Liver (tissue), 9 donors: ENCODE results near the gene NUP107. TPM values are rescaled to one million over a fixed set of nuclear protein-coding genes. Genes with fewer than 3 reads are reported as not detected.
"Not testable (repeated sequence)": the region's sequence is repeated elsewhere in the genome, so short reads cannot be mapped to it uniquely, and the experiment has no call there.

Experiments used
- DNase-seq: peaks from one replicate; pipeline ENCODE4 v3.0.0-alpha.2; 2017; ENCODE audit warnings: low spot score
- H3K27ac ChIP-seq, 2 donors: one replicate each; pipeline ENCODE4 v1.7.0; 2013; ENCODE audit warnings: inconsistent platforms in 2 of 2, low read length in 2 of 2, control low read depth in 1 of 2, low read depth in 1 of 2, mild to moderate bottlenecking in 1 of 2
- H3K27me3 ChIP-seq, 4 donors: one replicate each; pipeline versions ENCODE4 v1.6.1 to v1.7.0; 2013; ENCODE audit warnings: low read length in 3 of 4, inconsistent platforms in 1 of 4, mild to moderate bottlenecking in 1 of 4, moderate library complexity in 1 of 4; ENCODE audit not compliant: control insufficient read depth in 4 of 4, insufficient read depth in 4 of 4
- H3K36me3 ChIP-seq, 4 donors: one replicate each; pipeline versions ENCODE4 v1.6.1 to v1.7.0; 2013; ENCODE audit warnings: low read length in 3 of 4, mild to moderate bottlenecking in 3 of 4, low read depth in 1 of 4, moderate library complexity in 1 of 4; ENCODE audit not compliant: control insufficient read depth in 4 of 4, insufficient read depth in 3 of 4
- H3K4me1 ChIP-seq, 4 donors: one replicate each; pipeline versions ENCODE4 v1.6.1 to v1.7.0; 2013; ENCODE audit warnings: low read length in 3 of 4, mild to moderate bottlenecking in 3 of 4, moderate library complexity in 1 of 4; ENCODE audit not compliant: control insufficient read depth in 4 of 4, insufficient read depth in 4 of 4
- H3K4me3 ChIP-seq, 3 donors: one replicate each; pipeline versions ENCODE4 v1.6.1 to v1.7.0; 2013; ENCODE audit warnings: low read length in 3 of 3, control low read depth in 1 of 3, low read depth in 1 of 3, mild to moderate bottlenecking in 1 of 3
- H3K9ac ChIP-seq, 2 donors: one replicate each; pipeline ENCODE4 v1.7.0; 2013; ENCODE audit warnings: low read length in 2 of 2, mild to moderate bottlenecking in 2 of 2, moderate library complexity in 2 of 2, control low read depth in 1 of 2, low read depth in 1 of 2
- H3K9me3 ChIP-seq, 4 donors: one replicate each; pipeline versions ENCODE4 v1.6.1 to v1.7.0; 2013; ENCODE audit warnings: low read length in 3 of 4; ENCODE audit not compliant: control insufficient read depth in 4 of 4
- CTCF ChIP-seq: fragments of 150-350 bp; IDR thresholded peaks from 2 replicates; pipeline ENCODE4 v1.5.1; 2017; ENCODE audit warnings: improper control_type of control experiment, low read depth, low read length; ENCODE audit not compliant: missing input control
- EGR1 ChIP-seq, 2 donors: IDR thresholded peaks; 2 replicates each; pipeline ENCODE4 v1.6.1; 2016 to 2018; ENCODE audit warnings: antibody characterized with exemption in 2 of 2, low read depth in 2 of 2
- GABPA ChIP-seq, 2 donors: IDR thresholded peaks in 1 of 2; conservative IDR thresholded peaks in 1 of 2; 2 replicates each; pipeline ENCODE4 v1.6.1; 2016; ENCODE audit warnings: antibody characterized with exemption in 2 of 2, mild to moderate bottlenecking in 1 of 2, moderate library complexity in 1 of 2
- HNF4A ChIP-seq, 2 donors: conservative IDR thresholded peaks; 2 replicates each; pipeline ENCODE4 v1.6.1; 2016; ENCODE audit warnings: antibody characterized with exemption in 2 of 2, mild to moderate bottlenecking in 2 of 2
- HNF4G ChIP-seq: IDR thresholded peaks from 2 replicates; pipeline ENCODE4 v1.6.1; 2016; ENCODE audit warnings: antibody characterized with exemption
- MAX ChIP-seq: IDR thresholded peaks from 2 replicates; pipeline ENCODE4 v1.6.1; 2016; ENCODE audit warnings: antibody characterized with exemption
- NR2F2 ChIP-seq: IDR thresholded peaks from 2 replicates; pipeline ENCODE4 v1.6.1; 2016; ENCODE audit warnings: antibody characterized with exemption
- RAD21 ChIP-seq, 2 donors: IDR thresholded peaks; 2 replicates each; pipeline ENCODE4 v1.6.1; 2016; ENCODE audit warnings: antibody characterized with exemption in 2 of 2, mild to moderate bottlenecking in 2 of 2
- SP1 ChIP-seq: IDR thresholded peaks from 2 replicates; pipeline ENCODE4 v1.6.1; 2018; ENCODE audit warnings: antibody characterized with exemption, mild to moderate bottlenecking
- WGBS: extraction: QIAGEN DNeasy Blood & Tissue Kit; methylation state at CpG from one replicate; pipeline ENCODE4 v1.1.7; 2013; 5-methylcytosine and 5-hydroxymethylcytosine counted together
- polyA plus RNA-seq, 2 donors: library from polyadenylated mRNA; stranded (reverse) in 1 of 2; unstranded in 1 of 2; fragments of 200-250 nt in 1 of 2; fragments of >200 nt in 1 of 2; fragmentation: Nextera tagmentation in 1 of 2; extraction: Ambion mirVana in 1 of 2; gene quantifications; one replicate each; pipeline versions ENCODE4 v1.2.1 to v1.2.3, GENCODE V29; 2013 to 2015
- total RNA-seq, 2 donors: library from RNA; depleted of rRNA; stranded (reverse); fragments of >200 nt; gene quantifications; one replicate each; pipeline ENCODE4 v1.2.3, GENCODE V29; 2014
- TF ChIP-seq, protein P1 (sequence below): IDR thresholded peaks from 2 replicates; pipeline ENCODE4 v1.6.1; 2016; ENCODE audit warnings: antibody characterized with exemption
- donor health status: healthy.
- donor health status: healthy.
- donor health status: healthy.
- donor health status: healthy.
- donor health status: healthy.

Gene NUP107
- total and polyA plus RNA-seq, 4 donors = 6.3 to 38.3 (median 16.2) TPM

DNA sequence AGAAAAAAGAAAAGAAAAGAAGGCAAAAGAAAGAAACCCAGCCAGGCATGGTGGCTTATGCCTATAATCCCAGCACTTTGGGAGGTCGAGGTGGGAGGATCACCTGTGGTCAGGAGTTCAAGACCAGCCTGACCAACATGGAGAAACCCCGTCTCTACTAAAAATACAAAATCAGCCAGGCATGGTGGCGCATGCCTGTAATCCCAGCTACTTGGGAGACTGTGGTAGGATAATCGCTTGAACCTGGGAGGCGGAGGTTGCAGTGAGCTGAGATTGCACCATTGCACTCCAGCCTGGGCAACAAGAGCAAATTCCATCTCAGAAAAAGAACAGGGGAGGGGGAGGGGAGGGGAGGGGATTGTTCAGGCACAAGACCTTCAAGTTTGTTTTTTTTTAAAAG is 9.9 kb upstream of the NUP107 start:
- not testable (repeated sequence) for H3K27me3 ChIP-seq, H3K36me3 ChIP-seq, DNase-seq, H3K4me3 ChIP-seq, H3K4me1 ChIP-seq, H3K9ac ChIP-seq, H3K9me3 ChIP-seq, H3K27ac ChIP-seq
- WGBS = 72% methylated on average over 5 of the region's 5 CpGs
- peak; percentile 48 to 52 for TF ChIP-seq HNF4A (conservative IDR thresholded peaks at IDR 0.05)
- peak; percentile 15 for TF ChIP-seq HNF4G

DNA sequence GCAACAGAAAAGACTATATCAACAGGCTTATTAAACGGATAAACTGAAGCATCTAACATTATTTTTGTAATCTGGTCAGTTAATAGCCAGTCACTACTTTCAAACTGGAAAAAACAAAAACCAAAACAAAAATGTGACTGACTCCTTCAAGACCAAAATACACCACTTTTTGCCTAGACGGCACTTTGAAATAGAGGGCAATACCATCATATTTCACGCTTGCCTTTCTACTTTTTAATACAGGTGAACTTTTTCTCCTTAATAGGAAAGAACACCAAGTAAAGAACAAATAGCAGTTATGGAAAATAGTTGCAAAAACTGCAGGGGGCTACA is 550 bp upstream of the NUP107 start:
- TF ChIP-seq GABPA (IDR thresholded peaks at IDR 0.05 in 1 of 2, conservative IDR thresholded peaks at IDR 0.05 in 1 of 2) (no peak), MAX (no peak)
- H3K27ac ChIP-seq = peak overlapping the region; percentile 74 to 83
- peaks cover 0 to 24% (median 19%) of the 10 kb centered on the region in 4 donors for H3K4me1 ChIP-seq
- no peaks in the 10 kb centered on the region for H3K27me3 ChIP-seq
- peak overlapping the region; percentile 67 to 84 for H3K9ac ChIP-seq
- H3K9me3 ChIP-seq = no peaks in the 10 kb centered on the region
- H3K36me3 ChIP-seq = peaks cover 2 to 8% (median 3%) of the 10 kb centered on the region in 4 donors
- H3K4me3 ChIP-seq = peak overlapping the region; percentile 88 to 98 (median 90)
- WGBS = 29% methylated on average over 3 of the region's 3 CpGs
- no peak for DNase-seq

DNA sequence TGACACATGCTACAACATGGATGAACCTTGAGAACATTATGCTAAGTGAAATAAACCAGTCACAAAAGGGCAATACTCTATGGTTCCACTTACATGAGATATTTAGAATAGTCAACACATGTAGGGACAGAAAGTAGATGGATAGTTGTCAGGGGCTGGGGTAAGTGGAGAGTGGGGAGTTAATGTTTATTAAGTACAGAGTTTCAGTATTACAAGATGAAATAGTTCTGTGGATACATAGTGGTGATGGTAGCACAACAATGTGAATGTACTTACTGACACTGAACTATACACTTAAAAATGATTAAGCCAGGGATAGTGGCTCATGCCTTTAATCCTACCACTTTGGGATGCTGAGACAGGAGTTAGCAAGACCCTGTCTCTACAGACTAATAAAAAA is 8.7 kb downstream of the NUP107 start:
- no peak overlapping the region for H3K27ac ChIP-seq
- DNase-seq = no peak
- H3K9ac ChIP-seq = no peak overlapping the region
- H3K4me1 ChIP-seq = no peaks in the 10 kb centered on the region
- no peaks in the 10 kb centered on the region for H3K9me3 ChIP-seq
- no peaks in the 10 kb centered on the region for H3K27me3 ChIP-seq
- H3K4me3 ChIP-seq = no peak overlapping the region
- TF ChIP-seq MAX (no peak), NR2F2 (no peak), RAD21 (IDR thresholded peaks at IDR 0.05) (no peak), GABPA (IDR thresholded peaks at IDR 0.05 in 1 of 2, conservative IDR thresholded peaks at IDR 0.05 in 1 of 2) (no peak), CTCF (no peak), SP1 (no peak), EGR1 (IDR thresholded peaks at IDR 0.05; ENCODE audit: low read depth in 2 of 2) (no peak)
- TF ChIP-seq, protein P1, sequence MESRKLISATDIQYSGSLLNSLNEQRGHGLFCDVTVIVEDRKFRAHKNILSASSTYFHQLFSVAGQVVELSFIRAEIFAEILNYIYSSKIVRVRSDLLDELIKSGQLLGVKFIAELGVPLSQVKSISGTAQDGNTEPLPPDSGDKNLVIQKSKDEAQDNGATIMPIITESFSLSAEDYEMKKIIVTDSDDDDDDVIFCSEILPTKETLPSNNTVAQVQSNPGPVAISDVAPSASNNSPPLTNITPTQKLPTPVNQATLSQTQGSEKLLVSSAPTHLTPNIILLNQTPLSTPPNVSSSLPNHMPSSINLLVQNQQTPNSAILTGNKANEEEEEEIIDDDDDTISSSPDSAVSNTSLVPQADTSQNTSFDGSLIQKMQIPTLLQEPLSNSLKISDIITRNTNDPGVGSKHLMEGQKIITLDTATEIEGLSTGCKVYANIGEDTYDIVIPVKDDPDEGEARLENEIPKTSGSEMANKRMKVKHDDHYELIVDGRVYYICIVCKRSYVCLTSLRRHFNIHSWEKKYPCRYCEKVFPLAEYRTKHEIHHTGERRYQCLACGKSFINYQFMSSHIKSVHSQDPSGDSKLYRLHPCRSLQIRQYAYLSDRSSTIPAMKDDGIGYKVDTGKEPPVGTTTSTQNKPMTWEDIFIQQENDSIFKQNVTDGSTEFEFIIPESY = no peak
- peaks cover 2 to 62% (median 39%) of the 10 kb centered on the region in 4 donors for H3K36me3 ChIP-seq
